ENCODE results near the gene TMEM119. TPM values are rescaled to one million over a fixed set of nuclear protein-coding genes. Genes with fewer than 3 reads are reported as not detected.

The TMEM119 gene
- total RNA-seq (2014; rRNA removed; shearing (Covaris generic)), result 1.4 and 1.9 TPM in 2 replicates

- no peak for DNase-seq (ENCODE audit: low spot score)
Observed at GRCh38 chr12:108597559-108598471, at the start of gene TMEM119. Gene TMEM119 (minus strand): TSS chr12:108598084. CDS start chr12:108592383, 5,701 bp downstream.

- peak; percentile 65 for DNase-seq (ENCODE audit: low spot score)
Observed at GRCh38 chr12:108646600-108647579, 49.0 kb upstream of the TMEM119 start.

- DNase-seq (ENCODE audit: low spot score), result no peak
Observed at GRCh38 chr12:108645686-108646599, 48.1 kb upstream of the TMEM119 start.

GRCh38 chr12:108644811-108645120, 46.9 kb upstream of the TMEM119 start:
- no peak for DNase-seq (ENCODE audit: low spot score)

GRCh38 chr12:108643941-108644810, 46.3 kb upstream of the TMEM119 start:
- no peak for DNase-seq (ENCODE audit: low spot score)

- no peak for DNase-seq (ENCODE audit: low spot score)
Observed at GRCh38 chr12:108642899-108643654, 45.2 kb upstream of the TMEM119 start.

- DNase-seq (ENCODE audit: low spot score), result no peak
Observed at GRCh38 chr12:108642269-108642870, 44.5 kb upstream of the TMEM119 start.

- DNase-seq (ENCODE audit: low spot score), result no peak
Observed at GRCh38 chr12:108641446-108642268, 43.8 kb upstream of the TMEM119 start.

- DNase-seq (ENCODE audit: low spot score), result no peak
Observed at GRCh38 chr12:108640802-108641445, 43.0 kb upstream of the TMEM119 start.

GRCh38 chr12:108638997-108639822, 41.3 kb upstream of the TMEM119 start:
- DNase-seq (ENCODE audit: low spot score), result no peak

GRCh38 chr12:108638141-108638827, 40.4 kb upstream of the TMEM119 start:
- no peak for DNase-seq (ENCODE audit: low spot score)

GRCh38 chr12:108637222-108637971, 39.5 kb upstream of the TMEM119 start:
- DNase-seq (ENCODE audit: low spot score), result no peak

- no peak for DNase-seq (ENCODE audit: low spot score)
Observed at GRCh38 chr12:108635997-108636808, 38.3 kb upstream of the TMEM119 start.

- peak; percentile 72 for DNase-seq (ENCODE audit: low spot score)
Observed at GRCh38 chr12:108635201-108635996, 37.5 kb upstream of the TMEM119 start.

Measured in H4 (cell line).